Ureter (tissue), 1 donor: ENCODE data around the gene SNX25. TPM values are rescaled to one million over a fixed set of nuclear protein-coding genes. Genes with fewer than 3 reads are reported as not detected.

ENCODE experiments used
- DNase-seq: peaks from one replicate; pipeline ENCODE4 v3.0.0-alpha.2; 2020; ENCODE audit warnings: low spot score
- total RNA-seq: library from RNA; stranded (reverse); gene quantifications from one replicate; pipeline ENCODE4 v1.2.4, GENCODE V29; 2023
- donor health status: DM: yes; HTN: yes; CAD: no.

Gene SNX25
- total RNA-seq, 1 donor from 2014 or later, result 17.4 TPM

DNA sequence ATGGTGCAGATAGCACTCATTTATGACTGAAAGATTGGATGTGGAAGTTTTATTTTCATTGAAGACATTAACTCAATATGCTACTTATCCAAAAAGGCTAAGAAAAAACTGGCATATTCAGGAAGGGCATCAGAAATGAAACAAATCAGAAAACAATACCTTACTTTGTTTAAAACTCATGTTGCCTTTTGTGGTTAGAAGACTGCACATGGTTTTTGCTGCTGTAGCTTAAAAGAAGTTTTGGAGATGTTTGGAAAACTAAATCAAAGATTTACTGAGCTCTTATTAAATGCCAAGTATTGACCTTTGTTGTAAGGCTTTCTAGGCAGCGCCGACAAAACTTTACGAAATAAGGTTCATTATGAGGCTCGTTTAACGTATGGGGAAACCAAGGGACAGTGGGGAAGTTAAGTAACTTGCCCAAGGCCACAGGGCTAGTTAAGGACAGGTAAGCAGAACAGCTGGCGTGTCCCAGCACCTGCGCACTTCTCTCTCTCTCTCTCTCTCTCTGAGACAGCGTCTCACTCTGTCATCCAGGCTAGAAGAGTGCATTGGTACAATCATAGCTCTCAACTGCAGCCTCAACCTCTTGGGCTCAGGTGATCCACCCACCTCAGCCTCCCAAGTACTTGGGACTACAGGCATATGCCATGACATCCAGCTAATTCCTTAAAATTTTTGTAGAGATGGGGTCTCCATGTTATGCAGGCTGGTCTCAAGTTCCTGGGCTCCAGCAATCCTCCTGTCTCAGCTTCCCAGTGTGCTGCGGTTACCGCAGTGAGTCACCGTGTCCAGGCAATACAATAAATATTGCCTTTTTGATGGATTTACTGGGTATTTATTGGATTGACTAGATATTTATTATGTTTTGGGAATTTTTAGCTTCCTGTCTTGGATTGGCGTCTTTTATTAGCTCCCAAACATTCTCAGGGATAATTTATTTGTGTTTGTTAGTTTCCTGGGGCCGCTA lies 170.2 kb downstream of the SNX25 start:
- no peak for DNase-seq

DNA sequence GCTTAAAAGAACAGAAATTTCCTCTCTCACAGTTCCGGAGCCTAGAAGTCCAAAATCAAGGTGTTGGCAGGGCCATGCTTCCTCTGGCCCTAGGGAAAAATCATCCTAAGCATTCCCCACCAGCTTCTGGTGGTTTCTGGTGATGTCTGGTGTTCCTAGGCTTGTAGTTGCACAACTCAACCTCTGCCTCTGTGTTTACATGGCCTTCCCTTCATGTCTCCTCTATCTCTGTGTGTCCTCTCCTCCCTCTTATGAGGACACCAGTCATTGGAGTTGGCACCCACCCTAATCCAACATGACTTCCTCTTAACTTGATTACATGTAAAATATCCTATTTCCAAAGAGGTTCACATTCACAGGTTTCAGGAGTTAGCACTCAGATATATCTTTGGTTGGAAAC lies 170.9 kb downstream of the SNX25 start:
- DNase-seq, result no peak

DNA sequence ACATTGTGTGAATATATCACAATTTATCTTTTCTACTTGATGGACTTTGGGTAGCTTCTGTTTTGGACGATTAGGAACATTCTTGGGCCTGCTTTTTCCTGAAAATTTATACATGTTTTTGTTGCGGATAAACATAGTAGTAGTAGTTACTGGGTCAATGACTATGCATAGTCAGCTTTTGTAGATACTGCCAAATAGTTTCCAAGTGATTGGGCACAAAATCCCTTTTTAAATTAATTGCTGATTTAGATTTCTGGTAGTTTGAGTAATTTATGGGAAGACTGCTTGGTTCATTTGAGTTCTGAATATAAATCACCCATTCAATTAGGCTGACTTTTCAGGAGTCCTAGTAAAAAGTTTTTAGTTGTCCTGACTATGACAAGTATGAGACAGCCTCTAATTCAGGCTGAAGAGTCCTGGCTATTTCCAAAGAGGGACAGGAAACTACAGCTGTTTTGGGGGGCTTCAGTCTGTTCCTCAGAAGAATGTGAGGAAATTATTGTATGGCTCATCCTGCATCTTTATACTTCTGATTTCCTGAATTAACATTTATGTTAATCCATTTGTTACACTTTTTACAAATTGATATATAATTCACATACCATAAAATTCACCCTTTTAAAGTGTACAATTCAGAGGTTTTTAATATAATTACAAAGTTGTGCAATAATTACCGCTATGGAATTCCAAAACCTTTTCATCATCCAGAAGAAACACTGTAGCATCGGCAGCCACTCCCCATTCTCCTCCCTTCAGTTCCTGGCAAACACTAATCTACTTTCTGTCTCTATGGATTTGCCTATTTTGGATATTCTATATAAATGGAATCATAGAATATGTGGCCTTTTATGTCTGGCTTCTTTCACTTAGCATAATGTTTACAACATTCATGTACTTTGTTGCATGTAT lies 172.1 kb downstream of the SNX25 start:
- DNase-seq, result no peak

DNA sequence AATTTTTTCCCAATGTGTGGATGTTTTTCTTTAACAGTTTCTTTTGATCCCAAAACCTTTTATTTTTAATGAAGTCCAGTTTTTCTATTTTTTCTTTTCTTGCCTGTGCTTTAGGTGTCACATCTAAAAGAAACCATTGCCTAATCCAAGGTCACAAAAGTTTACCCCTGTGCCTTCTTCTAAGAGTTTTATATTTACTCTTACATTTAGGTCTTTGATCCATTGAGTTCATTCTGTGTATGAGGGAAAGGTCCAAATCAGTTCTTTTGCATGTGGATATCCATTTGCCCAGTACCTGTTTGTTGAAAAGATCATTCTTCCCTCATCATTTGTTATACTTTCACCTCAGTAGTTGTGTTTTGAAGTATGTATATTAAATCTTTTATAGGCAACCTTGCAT lies 173.4 kb downstream of the SNX25 start:
- DNase-seq, result no peak

DNA sequence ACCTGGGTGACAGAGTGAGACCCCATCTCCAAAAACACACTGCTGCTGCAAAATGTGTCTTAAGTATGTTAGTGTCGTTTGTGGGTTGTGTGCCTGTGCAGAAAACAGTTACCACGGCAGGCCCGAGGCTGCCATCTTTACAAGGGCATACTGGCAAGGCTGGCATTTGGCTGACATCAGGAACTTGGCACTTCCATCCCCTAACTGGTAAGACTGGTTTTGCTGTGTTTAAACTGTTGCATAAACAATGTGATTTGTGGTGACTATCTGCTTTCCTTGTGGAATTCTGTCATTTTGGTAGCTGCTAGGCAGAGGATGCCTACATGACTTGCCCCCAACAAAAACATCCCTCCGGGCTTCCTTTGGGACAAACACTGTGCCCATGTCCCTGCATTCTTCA lies 174.1 kb downstream of the SNX25 start:
- DNase-seq, result peak; percentile 59

DNA sequence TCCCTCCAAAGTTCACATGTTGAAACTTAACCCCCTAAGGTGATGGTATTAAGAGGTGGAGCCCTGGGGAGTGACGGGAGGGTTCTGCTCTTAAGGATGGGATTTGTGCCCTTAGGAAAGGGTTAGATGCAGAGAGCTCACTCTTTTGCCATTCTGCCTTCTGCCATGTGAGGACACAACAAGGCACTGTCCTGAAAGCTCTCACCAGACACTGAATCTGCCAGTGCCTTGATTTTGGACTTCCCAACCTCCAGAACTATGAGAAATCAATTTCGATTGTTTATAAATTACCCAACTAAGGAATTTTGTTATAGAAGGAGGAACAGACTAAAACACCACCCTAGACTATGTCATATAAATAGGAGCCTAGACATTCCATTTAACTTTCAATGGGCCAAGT lies 174.7 kb downstream of the SNX25 start:
- DNase-seq, result no peak

DNA sequence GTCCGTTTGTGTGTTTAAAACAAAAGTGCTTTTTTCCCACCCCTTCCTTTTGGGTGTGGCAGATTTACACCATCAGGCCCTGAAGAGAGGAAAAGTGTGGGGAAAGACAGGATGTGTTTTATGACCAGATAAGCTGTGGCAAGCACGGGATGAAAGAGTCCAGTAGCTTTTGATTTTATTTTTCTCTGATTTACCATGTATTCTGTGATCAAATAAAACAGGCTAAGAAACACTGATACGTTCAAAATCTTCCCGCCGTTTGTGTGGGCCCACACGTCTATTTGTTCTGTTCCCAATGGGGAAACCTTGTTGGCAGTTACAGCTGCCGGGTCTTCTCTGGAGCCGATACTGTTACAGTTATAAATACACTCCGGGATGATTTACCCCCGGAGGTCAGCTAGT lies 175.5 kb downstream of the SNX25 start:
- DNase-seq, result no peak

DNA sequence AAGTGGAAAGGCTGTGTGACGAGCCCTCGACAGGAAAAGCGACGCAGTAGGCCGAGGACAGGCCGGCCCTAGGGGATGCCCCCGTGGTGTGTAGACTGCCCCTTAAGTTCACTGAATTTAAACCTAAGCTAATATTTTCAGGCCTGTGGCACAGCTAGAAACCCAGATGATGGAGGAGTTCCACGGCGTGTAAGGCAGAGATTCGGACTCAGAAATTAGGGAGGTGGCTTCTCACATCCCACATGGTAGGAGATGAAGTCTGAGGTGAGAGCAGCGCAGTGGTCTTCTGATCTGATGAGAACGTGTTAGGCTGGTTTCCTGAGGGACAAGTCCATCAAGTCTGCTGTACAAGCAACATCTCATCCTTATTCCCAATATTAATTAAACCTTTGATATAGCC lies 178.6 kb downstream of the SNX25 start:
- DNase-seq, result no peak

DNA sequence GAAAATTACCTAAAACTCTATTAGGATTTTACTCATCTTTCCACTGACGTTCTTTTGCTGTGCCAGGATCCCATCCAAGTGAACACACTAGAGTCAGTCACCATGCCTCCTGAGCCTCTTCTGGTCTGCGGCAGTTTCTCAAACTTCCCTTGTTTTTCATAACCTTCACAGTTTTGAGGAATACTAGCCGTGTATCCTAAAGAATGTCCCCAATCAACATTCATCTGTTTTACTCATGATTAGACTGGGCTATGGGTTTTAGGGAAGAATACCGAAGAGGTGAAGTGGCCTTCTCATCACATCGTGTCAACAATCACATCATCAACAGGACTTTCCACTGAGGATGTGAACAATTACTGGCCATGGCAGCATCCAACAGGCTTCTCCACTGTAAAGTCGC lies 181.5 kb downstream of the SNX25 start:
- DNase-seq, result no peak

DNA sequence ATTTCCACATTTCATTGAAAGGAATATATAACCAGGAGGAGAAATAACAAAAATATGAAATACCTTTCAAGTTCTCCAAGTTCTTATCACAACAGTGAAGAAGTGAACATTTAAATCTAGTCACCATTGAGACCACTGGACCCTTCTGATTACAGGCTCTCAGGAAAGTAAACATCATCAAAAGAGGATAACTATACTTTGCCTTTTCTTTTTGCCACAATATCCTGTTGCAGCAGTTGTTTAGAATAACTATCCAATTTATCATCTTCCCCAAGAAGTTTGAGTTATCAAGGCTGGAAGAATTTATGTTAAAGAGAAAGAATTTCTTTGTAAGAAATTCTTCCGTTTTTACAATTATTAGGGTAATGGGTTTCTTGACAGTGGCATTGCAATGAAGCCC lies 182.8 kb downstream of the SNX25 start:
- DNase-seq, result no peak

DNA sequence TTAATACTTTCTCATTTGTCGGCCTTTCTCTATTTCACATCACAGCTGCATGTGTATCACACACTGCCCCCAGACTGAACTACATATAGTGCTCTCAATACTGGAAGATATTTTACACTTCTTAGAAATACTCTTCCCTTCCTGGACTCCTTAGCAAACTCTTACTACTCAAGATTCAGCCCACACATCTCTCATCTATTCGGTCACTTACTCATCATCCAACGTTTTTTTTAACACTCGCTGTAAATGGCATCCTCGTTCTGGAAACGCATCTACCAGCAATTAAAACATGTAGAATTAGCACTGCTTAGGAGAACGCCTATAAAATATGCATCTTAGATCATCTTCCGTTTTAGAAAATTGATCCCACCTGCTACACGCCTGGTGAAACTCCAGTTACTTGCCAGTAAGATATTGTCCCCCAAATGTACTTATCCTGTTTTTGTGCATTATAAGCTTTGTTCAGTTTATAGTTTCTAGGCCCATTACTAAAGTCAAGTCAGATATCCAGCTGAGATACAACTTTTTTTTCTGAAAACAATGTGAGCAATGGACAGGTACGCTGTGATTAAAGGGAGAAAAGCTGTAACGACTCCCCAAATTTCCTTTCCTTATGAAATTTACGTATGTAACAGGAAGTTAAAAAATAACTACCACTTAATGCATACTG lies 185.3 kb downstream of the SNX25 start:
- DNase-seq, result no peak

DNA sequence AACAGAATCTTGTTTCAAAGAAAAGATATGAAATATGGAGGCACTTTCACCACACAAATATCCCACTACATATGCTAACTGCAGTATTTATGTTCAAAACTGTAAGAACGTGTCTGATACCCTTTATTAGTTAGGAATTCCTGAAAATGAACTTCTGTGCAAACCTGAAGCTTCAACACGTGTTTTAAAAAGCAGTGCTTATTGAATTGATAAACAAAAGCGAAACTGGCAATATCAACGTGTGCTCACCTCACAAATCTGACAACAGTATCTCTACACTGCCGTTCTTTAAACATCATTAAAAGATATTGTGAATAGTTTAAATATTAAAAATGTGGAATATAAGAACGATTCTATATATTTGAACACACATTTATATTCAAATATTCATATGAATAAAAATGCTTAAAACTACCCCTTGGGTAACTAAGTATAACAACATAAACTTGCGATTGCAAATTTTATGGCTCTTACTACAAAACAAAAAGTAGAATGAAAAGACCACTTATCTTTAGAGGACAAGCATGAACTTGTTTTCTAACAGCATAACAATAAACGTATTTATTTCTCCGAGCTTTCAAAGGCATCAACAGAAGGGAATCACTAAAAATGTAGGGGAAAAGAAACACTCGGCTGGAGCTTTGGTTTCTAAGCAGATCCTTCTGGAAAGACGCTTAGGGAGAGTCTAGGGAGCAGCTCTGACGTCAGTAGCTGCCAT lies 186.0 kb downstream of the SNX25 start, which contains the start of gene LRP2BP:
TSS of gene LRP2BP (minus strand) at position 687 of the 718 bp plus-strand sequence. CDS start 17,738 bp downstream, outside the sequence.
- DNase-seq, result no peak

DNA sequence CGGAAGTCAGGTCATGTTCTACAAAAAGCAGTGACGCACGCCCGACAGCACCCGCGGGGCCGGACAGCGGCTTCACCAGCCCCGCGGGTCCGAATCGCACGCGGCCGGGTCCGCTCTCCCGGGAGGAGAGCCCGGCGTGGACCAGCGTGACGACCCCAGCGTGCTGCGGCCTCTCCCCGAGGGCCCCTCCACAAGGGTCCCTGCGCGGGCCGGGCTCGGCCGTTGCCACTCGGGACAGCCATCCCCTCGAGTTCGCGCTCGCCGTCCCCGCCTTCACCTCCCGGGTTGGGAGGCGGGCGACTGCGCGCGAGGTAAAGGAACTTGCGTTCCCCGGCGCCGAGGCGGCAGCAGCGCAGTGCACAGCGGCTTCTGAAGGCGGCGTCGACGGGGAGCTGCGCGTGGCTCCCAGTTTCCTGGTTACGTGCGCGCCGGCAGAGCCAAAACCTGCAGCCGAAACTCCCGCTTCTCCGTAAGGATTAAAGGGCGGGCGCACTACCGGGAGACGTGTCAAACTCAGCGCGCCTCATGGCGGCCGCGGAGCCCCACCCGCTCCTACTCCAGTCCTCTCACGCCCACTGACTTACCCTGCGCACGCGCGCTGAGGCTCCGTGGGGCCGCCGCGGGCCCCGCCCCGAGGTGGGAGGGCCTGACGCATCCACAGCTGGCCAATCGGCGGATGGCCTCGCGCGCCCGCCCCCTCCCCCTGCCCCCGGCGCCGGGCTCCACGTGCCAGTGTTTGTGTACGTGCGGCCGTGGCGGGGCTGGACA lies 186.7 kb downstream of the SNX25 start:
- DNase-seq, result peak; percentile 98

DNA sequence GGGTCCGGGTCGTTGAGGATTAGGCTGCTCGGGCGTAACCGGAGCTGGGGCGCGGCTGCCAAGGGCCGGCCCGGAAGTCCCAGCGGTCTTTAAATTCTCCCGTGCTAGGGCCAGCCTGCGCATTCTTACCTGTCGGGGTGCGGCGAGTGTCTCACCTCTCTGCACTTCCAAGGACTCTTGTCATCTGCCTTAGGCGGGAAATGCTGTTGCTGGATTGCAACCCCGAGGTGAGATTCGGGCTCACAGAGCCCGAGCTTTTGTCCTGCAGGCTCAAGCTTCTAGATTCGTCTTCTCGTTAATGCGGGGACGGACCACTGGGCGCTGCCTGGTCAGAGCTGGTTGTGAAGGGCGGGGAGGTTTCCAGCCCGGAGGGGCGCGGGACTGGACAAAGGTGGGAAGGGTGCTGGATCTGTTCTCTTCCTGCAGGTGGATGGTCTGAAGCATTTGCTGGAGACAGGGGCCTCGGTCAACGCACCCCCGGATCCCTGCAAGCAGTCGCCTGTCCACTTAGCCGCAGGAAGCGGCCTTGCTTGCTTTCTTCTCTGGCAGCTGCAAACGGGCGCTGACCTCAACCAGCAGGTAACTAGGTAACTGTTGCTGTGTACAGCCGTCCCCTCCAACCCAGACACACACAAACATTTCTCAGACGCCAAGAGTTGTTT lies 187.5 kb downstream of the SNX25 start, which contains the start of gene ANKRD37:
TSS of gene ANKRD37 (plus strand) at position 118 of the 662 bp plus-strand sequence. CDS start at position 201, 83 bp downstream.
- DNase-seq, result peak; percentile 54

DNA sequence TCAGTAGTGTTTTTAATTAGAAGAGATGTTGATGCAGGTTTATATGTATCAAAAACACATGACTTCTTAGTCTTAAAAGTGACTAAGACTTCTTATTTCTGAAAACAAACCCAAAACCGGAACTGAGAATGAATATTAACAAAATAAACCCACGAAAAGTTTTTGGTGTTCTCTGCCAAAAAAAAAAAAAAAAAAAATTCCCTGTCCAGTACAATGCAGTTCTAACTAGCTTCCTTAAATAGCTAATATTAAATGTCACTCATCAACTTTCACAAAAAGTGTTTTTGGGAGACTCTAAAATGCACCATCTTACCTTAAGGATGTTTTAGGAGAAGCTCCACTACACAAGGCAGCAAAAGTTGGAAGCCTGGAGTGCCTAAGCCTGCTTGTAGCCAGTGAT lies 189.2 kb downstream of the SNX25 start:
- DNase-seq, result no peak

DNA sequence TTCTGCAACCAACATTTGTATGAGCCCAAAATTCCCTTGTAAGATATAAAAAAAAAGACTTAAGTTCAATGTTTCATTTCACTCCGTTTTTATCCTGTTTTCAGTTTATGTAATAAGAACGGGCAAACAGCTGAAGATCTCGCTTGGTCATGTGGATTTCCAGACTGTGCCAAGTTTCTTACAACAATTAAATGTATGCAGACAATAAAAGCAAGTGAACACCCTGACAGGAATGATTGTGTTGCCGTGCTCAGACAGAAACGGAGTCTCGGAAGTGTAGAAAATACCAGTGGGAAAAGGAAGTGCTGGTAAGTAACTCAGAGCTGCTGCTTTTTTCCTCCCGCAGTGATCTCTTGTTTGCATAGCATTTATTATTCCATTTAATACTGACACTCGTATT lies 190.1 kb downstream of the SNX25 start:
- DNase-seq, result no peak

DNA sequence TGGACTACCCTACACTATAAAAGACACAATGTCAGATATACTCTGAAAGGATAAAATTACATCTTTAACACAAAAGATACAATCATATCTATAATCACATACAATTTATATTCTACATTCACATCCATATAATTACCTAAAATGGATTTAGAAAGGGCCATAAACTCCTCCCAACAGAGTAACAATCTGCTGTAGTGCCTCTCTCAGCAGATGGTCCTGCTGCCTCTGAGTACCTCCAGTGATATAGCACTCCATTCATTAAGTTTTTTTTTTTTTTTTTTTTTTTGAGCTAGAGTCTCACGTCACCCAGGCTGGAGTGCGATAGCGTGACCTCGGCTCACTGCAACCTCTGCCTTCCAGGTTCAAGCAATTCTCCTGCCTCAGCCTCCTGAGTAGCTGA lies 194.6 kb downstream of the SNX25 start:
- no peak for DNase-seq

DNA sequence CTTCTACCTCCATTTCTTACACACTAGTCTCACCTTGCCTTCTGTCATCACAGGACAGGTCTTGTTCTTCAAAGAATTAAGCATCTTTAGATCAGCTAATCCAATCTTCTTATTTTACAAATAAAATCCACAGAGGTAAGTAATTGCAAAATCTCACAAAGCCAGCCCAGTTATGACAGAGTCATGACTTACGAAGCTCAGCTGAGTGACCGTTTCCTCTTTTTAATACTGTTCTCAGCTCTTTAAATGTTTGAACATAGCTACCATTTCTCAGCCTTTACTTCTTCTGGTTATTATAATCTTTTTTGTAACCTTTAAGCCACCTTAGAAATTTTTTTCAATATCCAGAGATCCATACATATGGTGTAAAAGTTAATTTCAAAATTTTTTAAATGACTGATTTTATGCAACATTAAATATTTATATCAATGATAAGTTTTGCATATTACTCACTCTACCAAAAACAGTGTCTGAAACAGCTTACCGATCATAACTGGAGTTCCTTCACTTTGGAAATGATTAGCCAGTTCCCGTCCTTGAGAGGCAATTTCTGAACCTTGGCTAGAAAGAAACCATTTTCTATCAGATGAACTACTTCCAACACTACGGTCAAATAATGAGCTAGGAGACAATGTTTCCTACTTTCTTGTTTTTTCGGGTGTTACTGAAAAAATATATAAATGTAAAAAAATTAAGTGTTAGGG lies 196.1 kb downstream of the SNX25 start:
- no peak for DNase-seq

DNA sequence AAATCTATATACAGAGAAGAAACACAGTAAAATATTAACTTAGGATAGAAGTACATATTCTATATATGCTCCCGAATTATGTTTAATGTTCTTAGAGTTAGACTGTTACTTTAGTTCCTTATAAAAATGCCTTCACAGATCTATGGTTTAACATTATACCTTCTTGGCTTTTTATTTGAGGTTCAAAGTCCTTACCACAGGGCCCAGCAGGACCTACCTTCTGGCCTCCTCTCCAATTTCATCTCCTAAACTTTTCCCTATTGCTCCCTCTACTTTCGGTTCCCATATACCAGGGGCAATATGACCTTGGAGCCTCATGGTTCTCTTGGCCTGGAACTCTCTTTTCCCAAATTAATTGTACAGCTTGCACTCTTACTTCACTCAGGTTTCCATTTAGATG lies 199.0 kb downstream of the SNX25 start:
- DNase-seq, result no peak
